Calu3 (cell line): ENCODE measurements around the gene MYO1C. TPM values are rescaled to one million over a fixed set of nuclear protein-coding genes. Genes with fewer than 3 reads are reported as not detected.

ENCODE experiments used
- BruUV-seq: library from RNA; stranded (reverse); fragments of 400-500 nt; replicated peaks from 2 replicates; lab custom pipeline; 2021; lab: Mats Ljungman, UMichigan
- CTCF ChIA-PET: fragments of 300-600 bp; sonication (Branson Sonifier 250); formaldehyde crosslinking; loops from one replicate; lab custom pipeline; 2022; ENCODE audit warnings: antibody characterized with exemption; lab: Charles Lee
- DNase-seq: peaks from one replicate; pipeline ENCODE4 v3.0.0; 2022
- H3K27ac Mint-ChIP-seq: one replicate; pipeline ENCODE4 v1.8.0; 2022; ENCODE audit warnings: mixed read lengths; ENCODE audit not compliant: unreplicated experiment
- H3K27me3 Mint-ChIP-seq: one replicate; pipeline ENCODE4 v1.8.0; 2022; ENCODE audit warnings: mixed read lengths; ENCODE audit not compliant: unreplicated experiment
- H3K36me3 Mint-ChIP-seq: one replicate; pipeline ENCODE4 v1.8.0; 2022; ENCODE audit warnings: mild to moderate bottlenecking, moderate library complexity, mixed read lengths; ENCODE audit not compliant: insufficient read depth, unreplicated experiment
- H3K4me1 Mint-ChIP-seq: one replicate; pipeline ENCODE4 v1.8.0; 2022; ENCODE audit warnings: mild to moderate bottlenecking, low read depth, mixed read lengths; ENCODE audit not compliant: unreplicated experiment
- H3K4me3 Mint-ChIP-seq: one replicate; pipeline ENCODE4 v1.8.0; 2022; ENCODE audit warnings: mild to moderate bottlenecking, low read depth, moderate library complexity, mixed read lengths; ENCODE audit not compliant: unreplicated experiment
- H3K9me3 Mint-ChIP-seq: one replicate; pipeline ENCODE4 v1.8.0; 2022; ENCODE audit warnings: low read depth, mixed read lengths; ENCODE audit not compliant: unreplicated experiment
- CTCF ChIP-seq: fragments of 200-600 bp; IDR thresholded peaks from one replicate; pipeline ENCODE4 v1.8.0; 2022; ENCODE audit warnings: antibody characterized with exemption; ENCODE audit not compliant: unreplicated experiment
- intact Hi-C: fragments of 100-400 bp; cut with micrococcal nuclease; formaldehyde crosslinking; loops from one replicate; pipeline ENCODE4 v1.10.0; 2022; ENCODE audit not compliant: unreplicated experiment
- total RNA-seq: library from RNA; stranded (reverse); gene quantifications from 2 replicates; pipeline ENCODE4 v1.2.3, GENCODE V29; 2022

Gene MYO1C
- total RNA-seq, 1 experiment from 2014 or later, result 117 TPM

- no peak for TF ChIP-seq CTCF
- DNase-seq, result no peak
- Mint-ChIP-seq H3K27ac (no peak overlapping the region), H3K4me1 (no peaks in the 10 kb centered on the region), H3K9me3 (no peaks in the 10 kb centered on the region), H3K27me3 (no peaks in the 10 kb centered on the region), H3K36me3 (peaks cover 22% of the 10 kb centered on the region), H3K4me3 (no peak overlapping the region)
- intact Hi-C loops, result no loop called here
- CTCF ChIA-PET, result interaction anchor here (0.6 kb wide), 1 partner anchor 48 kb away, joined by 7 read pairs; no protein-coding TSS in a partner anchor
- no TSS peak for BruUV-seq
These were observed 30.1 kb upstream of the MYO1C start for GRCh38 chr17:1522626-1523025.

GRCh38 chr17:1521086-1521640 is 28.7 kb upstream of the MYO1C start:
- TF ChIP-seq CTCF, result no peak
- DNase-seq, result no peak
- Mint-ChIP-seq H3K27ac (no peak overlapping the region), H3K36me3 (peaks cover 33% of the 10 kb centered on the region), H3K27me3 (no peaks in the 10 kb centered on the region), H3K9me3 (no peaks in the 10 kb centered on the region), H3K4me3 (no peak overlapping the region), H3K4me1 (no peaks in the 10 kb centered on the region)
- no TSS peak for BruUV-seq
- intact Hi-C loops, result no loop called here
- CTCF ChIA-PET, result no interaction called here

GRCh38 chr17:1519678-1520077 is 27.2 kb upstream of the MYO1C start:
- H3K36me3 Mint-ChIP-seq, result peaks cover 42% of the 10 kb centered on the region
- TF ChIP-seq CTCF, result no peak
- no peaks in the 10 kb centered on the region for H3K9me3 Mint-ChIP-seq
- H3K4me1 Mint-ChIP-seq, result no peaks in the 10 kb centered on the region
- no peak for DNase-seq
- H3K27ac Mint-ChIP-seq, result no peak overlapping the region
- CTCF ChIA-PET, result no interaction called here
- H3K27me3 Mint-ChIP-seq, result no peaks in the 10 kb centered on the region
- intact Hi-C loops, result no loop called here
- BruUV-seq, result no TSS peak
- H3K4me3 Mint-ChIP-seq, result no peak overlapping the region

GRCh38 chr17:1518410-1518809 is 25.9 kb upstream of the MYO1C start:
- peaks cover 42% of the 10 kb centered on the region for H3K36me3 Mint-ChIP-seq

More at GRCh38 chr17:1518410-1518809, 25.9 kb upstream of the MYO1C start:
- CTCF ChIA-PET, result no interaction called here
- Mint-ChIP-seq H3K4me3 (no peak overlapping the region), H3K9me3 (no peaks in the 10 kb centered on the region), H3K4me1 (no peaks in the 10 kb centered on the region), H3K27me3 (no peaks in the 10 kb centered on the region), H3K27ac (no peak overlapping the region)
- no peak for TF ChIP-seq CTCF
- intact Hi-C loops, result no loop called here
- DNase-seq, result no peak
- BruUV-seq, result no TSS peak
